ENCODE measurements around the gene PI4KB. TPM values are rescaled to one million over a fixed set of nuclear protein-coding genes. Genes with fewer than 3 reads are reported as not detected.

The PI4KB gene
- total and polyA plus RNA-seq, 9 of the 15 experiments (the other 6 are each of a cell fraction or from before 2014, with no cell fraction given): 3.1 to 65.4 (median 45.1) TPM

GRCh38 chr1:151281969-151282882, 45.0 kb downstream of the PI4KB start, which contains the start of gene ZNF687 (continued):
- TF ChIP-seq, protein P1, sequence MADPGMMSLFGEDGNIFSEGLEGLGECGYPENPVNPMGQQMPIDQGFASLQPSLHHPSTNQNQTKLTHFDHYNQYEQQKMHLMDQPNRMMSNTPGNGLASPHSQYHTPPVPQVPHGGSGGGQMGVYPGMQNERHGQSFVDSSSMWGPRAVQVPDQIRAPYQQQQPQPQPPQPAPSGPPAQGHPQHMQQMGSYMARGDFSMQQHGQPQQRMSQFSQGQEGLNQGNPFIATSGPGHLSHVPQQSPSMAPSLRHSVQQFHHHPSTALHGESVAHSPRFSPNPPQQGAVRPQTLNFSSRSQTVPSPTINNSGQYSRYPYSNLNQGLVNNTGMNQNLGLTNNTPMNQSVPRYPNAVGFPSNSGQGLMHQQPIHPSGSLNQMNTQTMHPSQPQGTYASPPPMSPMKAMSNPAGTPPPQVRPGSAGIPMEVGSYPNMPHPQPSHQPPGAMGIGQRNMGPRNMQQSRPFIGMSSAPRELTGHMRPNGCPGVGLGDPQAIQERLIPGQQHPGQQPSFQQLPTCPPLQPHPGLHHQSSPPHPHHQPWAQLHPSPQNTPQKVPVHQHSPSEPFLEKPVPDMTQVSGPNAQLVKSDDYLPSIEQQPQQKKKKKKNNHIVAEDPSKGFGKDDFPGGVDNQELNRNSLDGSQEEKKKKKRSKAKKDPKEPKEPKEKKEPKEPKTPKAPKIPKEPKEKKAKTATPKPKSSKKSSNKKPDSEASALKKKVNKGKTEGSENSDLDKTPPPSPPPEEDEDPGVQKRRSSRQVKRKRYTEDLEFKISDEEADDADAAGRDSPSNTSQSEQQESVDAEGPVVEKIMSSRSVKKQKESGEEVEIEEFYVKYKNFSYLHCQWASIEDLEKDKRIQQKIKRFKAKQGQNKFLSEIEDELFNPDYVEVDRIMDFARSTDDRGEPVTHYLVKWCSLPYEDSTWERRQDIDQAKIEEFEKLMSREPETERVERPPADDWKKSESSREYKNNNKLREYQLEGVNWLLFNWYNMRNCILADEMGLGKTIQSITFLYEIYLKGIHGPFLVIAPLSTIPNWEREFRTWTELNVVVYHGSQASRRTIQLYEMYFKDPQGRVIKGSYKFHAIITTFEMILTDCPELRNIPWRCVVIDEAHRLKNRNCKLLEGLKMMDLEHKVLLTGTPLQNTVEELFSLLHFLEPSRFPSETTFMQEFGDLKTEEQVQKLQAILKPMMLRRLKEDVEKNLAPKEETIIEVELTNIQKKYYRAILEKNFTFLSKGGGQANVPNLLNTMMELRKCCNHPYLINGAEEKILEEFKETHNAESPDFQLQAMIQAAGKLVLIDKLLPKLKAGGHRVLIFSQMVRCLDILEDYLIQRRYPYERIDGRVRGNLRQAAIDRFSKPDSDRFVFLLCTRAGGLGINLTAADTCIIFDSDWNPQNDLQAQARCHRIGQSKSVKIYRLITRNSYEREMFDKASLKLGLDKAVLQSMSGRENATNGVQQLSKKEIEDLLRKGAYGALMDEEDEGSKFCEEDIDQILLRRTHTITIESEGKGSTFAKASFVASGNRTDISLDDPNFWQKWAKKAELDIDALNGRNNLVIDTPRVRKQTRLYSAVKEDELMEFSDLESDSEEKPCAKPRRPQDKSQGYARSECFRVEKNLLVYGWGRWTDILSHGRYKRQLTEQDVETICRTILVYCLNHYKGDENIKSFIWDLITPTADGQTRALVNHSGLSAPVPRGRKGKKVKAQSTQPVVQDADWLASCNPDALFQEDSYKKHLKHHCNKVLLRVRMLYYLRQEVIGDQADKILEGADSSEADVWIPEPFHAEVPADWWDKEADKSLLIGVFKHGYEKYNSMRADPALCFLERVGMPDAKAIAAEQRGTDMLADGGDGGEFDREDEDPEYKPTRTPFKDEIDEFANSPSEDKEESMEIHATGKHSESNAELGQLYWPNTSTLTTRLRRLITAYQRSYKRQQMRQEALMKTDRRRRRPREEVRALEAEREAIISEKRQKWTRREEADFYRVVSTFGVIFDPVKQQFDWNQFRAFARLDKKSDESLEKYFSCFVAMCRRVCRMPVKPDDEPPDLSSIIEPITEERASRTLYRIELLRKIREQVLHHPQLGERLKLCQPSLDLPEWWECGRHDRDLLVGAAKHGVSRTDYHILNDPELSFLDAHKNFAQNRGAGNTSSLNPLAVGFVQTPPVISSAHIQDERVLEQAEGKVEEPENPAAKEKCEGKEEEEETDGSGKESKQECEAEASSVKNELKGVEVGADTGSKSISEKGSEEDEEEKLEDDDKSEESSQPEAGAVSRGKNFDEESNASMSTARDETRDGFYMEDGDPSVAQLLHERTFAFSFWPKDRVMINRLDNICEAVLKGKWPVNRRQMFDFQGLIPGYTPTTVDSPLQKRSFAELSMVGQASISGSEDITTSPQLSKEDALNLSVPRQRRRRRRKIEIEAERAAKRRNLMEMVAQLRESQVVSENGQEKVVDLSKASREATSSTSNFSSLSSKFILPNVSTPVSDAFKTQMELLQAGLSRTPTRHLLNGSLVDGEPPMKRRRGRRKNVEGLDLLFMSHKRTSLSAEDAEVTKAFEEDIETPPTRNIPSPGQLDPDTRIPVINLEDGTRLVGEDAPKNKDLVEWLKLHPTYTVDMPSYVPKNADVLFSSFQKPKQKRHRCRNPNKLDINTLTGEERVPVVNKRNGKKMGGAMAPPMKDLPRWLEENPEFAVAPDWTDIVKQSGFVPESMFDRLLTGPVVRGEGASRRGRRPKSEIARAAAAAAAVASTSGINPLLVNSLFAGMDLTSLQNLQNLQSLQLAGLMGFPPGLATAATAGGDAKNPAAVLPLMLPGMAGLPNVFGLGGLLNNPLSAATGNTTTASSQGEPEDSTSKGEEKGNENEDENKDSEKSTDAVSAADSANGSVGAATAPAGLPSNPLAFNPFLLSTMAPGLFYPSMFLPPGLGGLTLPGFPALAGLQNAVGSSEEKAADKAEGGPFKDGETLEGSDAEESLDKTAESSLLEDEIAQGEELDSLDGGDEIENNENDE (IDR thresholded peaks at IDR 0.05; ENCODE audit: low read depth, low read length): no peak
- no peak for TF ChIP-seq NFXL1 (CRISPR knock-in tag; IDR thresholded peaks at IDR 0.05)
- TF ChIP-seq U2AF1 (optimal IDR thresholded peaks at IDR 0.05; ENCODE audit: low read depth, low read length): no peak
- no peak for TF ChIP-seq SRSF3 (IDR thresholded peaks at IDR 0.05; ENCODE audit: insufficient read depth, low read length)
- peak; percentile 76 for TF ChIP-seq CCNT2 (IDR thresholded peaks at IDR 0.05; ENCODE audit: borderline replicate concordance, extremely low read depth, insufficient read length, low read depth, low read length)
- TF ChIP-seq EGR1 (conservative IDR thresholded peaks at IDR 0.05): peak; percentile 57
- TF ChIP-seq CBX8 (IDR thresholded peaks at IDR 0.05; ENCODE audit: borderline replicate concordance, extremely low read depth, low read depth, low read length, poor library complexity, severe bottlenecking): no peak
- no peak for TF ChIP-seq NFATC3 (IDR thresholded peaks at IDR 0.05)
- no peak; the same call in 1 of the 2 replicates for TF ChIP-seq FOXM1 (IDR thresholded peaks at IDR 0.05; ENCODE audit: low read depth)
- 0 out of 2 replicates have a peak, but pooled peaks have one; percentile 4 for TF ChIP-seq FOXM1 (CRISPR knock-in tag; IDR thresholded peaks at IDR 0.05; ENCODE audit: low read depth)
- TF ChIP-seq SMARCA5 (IDR thresholded peaks at IDR 0.05): no peak
- peak; percentile 87 for TF ChIP-seq POLR2G (IDR thresholded peaks at IDR 0.05; ENCODE audit: low read depth, low read length)
- TF ChIP-seq NR4A1 (CRISPR knock-in tag; IDR thresholded peaks at IDR 0.05): 0 out of 2 replicates have a peak, but pooled peaks have one; percentile 12
- TF ChIP-seq NR4A1 (tag; IDR thresholded peaks at IDR 0.05): no peak
- TF ChIP-seq, protein P2, sequence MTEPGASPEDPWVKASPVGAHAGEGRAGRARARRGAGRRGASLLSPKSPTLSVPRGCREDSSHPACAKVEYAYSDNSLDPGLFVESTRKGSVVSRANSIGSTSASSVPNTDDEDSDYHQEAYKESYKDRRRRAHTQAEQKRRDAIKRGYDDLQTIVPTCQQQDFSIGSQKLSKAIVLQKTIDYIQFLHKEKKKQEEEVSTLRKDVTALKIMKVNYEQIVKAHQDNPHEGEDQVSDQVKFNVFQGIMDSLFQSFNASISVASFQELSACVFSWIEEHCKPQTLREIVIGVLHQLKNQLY (CRISPR knock-in tag; conservative IDR thresholded peaks at IDR 0.05): no peak
